HepG2 (cell line): ENCODE data around the gene REPIN1. TPM values are rescaled to one million over a fixed set of nuclear protein-coding genes. Genes with fewer than 3 reads are reported as not detected.

Experiments used
- ATAC-seq: fragments of 200-7000 bp; cut with Tn5 transposase; 3 replicates; pipeline ENCODE4 v1.9.1; 2020; ENCODE audit warnings: mild to moderate bottlenecking, moderate library complexity
- BruUV-seq: library from RNA; stranded (reverse); fragments of 400-500 nt; replicated peaks from 2 replicates; lab custom pipeline; 2021; lab: Mats Ljungman, UMichigan
- CTCF ChIA-PET: fragments of 300-600 bp; formaldehyde crosslinking; extraction: SDS; loops from one replicate; lab custom pipeline; 2021; ENCODE audit warnings: low total read pairs, inconsistent platforms, low intra/inter-chr PET ratio; lab: Yijun Ruan, JAX
- POLR2A ChIA-PET: fragments of 350-600 bp; sonication (Branson Sonifier 250); formaldehyde crosslinking; loops from one replicate; lab custom pipeline; 2020; ENCODE audit warnings: antibody characterized with exemption, inconsistent platforms; lab: Yijun Ruan, JAX
- DNase-seq: peaks from one replicate; pipeline ENCODE4 v3.0.0-alpha.2; 2015; ENCODE audit warnings: low spot score
- FAIRE-seq: peaks from 3 replicates; lab custom pipeline; 2011; peaks lifted over from hg19 to GRCh38; lab: Jason Lieb, UNC
- H2AFZ ChIP-seq: one replicate; pipeline ENCODE4 v1.6.1; 2011; ENCODE audit warnings: low read length, inconsistent platforms
- H3K27ac ChIP-seq: fragments of 300-600 bp; 3 replicates; pipeline ENCODE4 v1.8.0; 2011; ENCODE audit warnings: mixed run types, mild to moderate bottlenecking, mixed read lengths, low read length, inconsistent platforms; ENCODE audit not compliant: insufficient read depth; ENCODE audit errors: extremely low read length
- H3K27me3 ChIP-seq, 2 experiments: fragments of 200-600 bp in 1 of 2; 2 replicates in 1 of 2; 3 replicates in 1 of 2; pipeline versions ENCODE4 v1.6.0 to v1.8.0; 2011; ENCODE audit warnings: low read length in 2 of 2, mild to moderate bottlenecking in 2 of 2, moderate library complexity in 2 of 2, inconsistent platforms in 1 of 2; ENCODE audit not compliant: insufficient read depth in 2 of 2, control insufficient read depth in 1 of 2
- H3K36me3 ChIP-seq, 2 experiments: fragments of 200-600 bp in 1 of 2; replicated peaks in 1 of 2; 2 replicates in 1 of 2; 3 replicates in 1 of 2; pipeline versions ENCODE4 v1.5.1 to v1.8.0; 2011; ENCODE audit warnings: low read length in 2 of 2, inconsistent platforms in 1 of 2; ENCODE audit not compliant: insufficient read depth in 2 of 2, control insufficient read depth in 1 of 2
- H3K4me1 ChIP-seq: 2 replicates; pipeline ENCODE4 v1.5.1; 2012; ENCODE audit warnings: low read length, inconsistent platforms; ENCODE audit not compliant: insufficient read depth
- H3K4me2 ChIP-seq: 2 replicates; pipeline ENCODE4 v1.6.0; 2011; ENCODE audit warnings: low read depth, low read length, inconsistent platforms
- H3K4me3 ChIP-seq, 3 experiments: fragments of 200-600 bp in 1 of 3; sonication (generic), shearing (Covaris generic) in 1 of 3; replicated peaks in 1 of 3; 2 replicates each; pipeline ENCODE4 v1.5.1; 2011 to 2016; ENCODE audit warnings: low read length in 3 of 3, inconsistent platforms in 2 of 3, low read depth in 2 of 3, mild to moderate bottlenecking in 2 of 3, control low read depth in 1 of 3, mixed read lengths in 1 of 3; ENCODE audit not compliant: insufficient read depth in 1 of 3
- H3K79me2 ChIP-seq: one replicate; pipeline ENCODE4 v1.6.1; 2011; ENCODE audit warnings: low read length, inconsistent platforms; ENCODE audit not compliant: insufficient read depth
- H3K9ac ChIP-seq: 2 replicates; pipeline ENCODE4 v1.6.0; 2011; ENCODE audit warnings: mild to moderate bottlenecking, low read depth, low read length, inconsistent platforms; ENCODE audit not compliant: insufficient read depth
- H3K9me3 ChIP-seq: 2 replicates; pipeline ENCODE4 v1.5.1; 2012; ENCODE audit warnings: mild to moderate bottlenecking, low read length
- H4K20me1 ChIP-seq: 2 replicates; pipeline ENCODE4 v1.6.0; 2011; ENCODE audit warnings: inconsistent platforms, mild to moderate bottlenecking, low read length, moderate library complexity; ENCODE audit not compliant: insufficient read depth
- GABPB1 ChIP-seq: IDR thresholded peaks from 2 replicates; pipeline ENCODE4 v1.6.1; 2016; ENCODE audit warnings: mild to moderate bottlenecking, missing genetic modification reagents, moderate library complexity, missing compliant biosample characterization
- HMG20B ChIP-seq: conservative IDR thresholded peaks from 2 replicates; pipeline ENCODE4 v1.6.1; 2016; ENCODE audit warnings: missing genetic modification reagents, missing compliant biosample characterization
- PREB ChIP-seq: sonication (generic); formaldehyde crosslinking; IDR thresholded peaks from 2 replicates; pipeline ENCODE4 v1.4.0; 2020; ENCODE audit warnings: missing genetic modification reagents
- SAP130 ChIP-seq: IDR thresholded peaks from 2 replicates; pipeline ENCODE4 v1.6.1; 2016; ENCODE audit warnings: low read depth
- STAG1 ChIP-seq: sonication (generic); formaldehyde crosslinking; IDR thresholded peaks from 2 replicates; pipeline ENCODE4 v1.4.0; 2020; ENCODE audit warnings: missing genetic modification reagents
- ZFP37 ChIP-seq: sonication (generic); formaldehyde crosslinking; IDR thresholded peaks from 2 replicates; pipeline ENCODE4 v1.4.0; 2020; ENCODE audit warnings: missing genetic modification reagents, borderline replicate concordance
- ZFP41 ChIP-seq: sonication (generic); formaldehyde crosslinking; IDR thresholded peaks from 2 replicates; pipeline ENCODE4 v1.4.0; 2020; ENCODE audit warnings: mild to moderate bottlenecking, missing genetic modification reagents, borderline replicate concordance
- ZNF431 ChIP-seq: sonication (generic); formaldehyde crosslinking; IDR thresholded peaks from 2 replicates; pipeline ENCODE4 v1.9.0; 2022; ENCODE audit warnings: missing genetic modification reagents, low read depth, mild to moderate bottlenecking, borderline replicate concordance
- ZNF672 ChIP-seq: sonication (generic); formaldehyde crosslinking; IDR thresholded peaks from 2 replicates; pipeline ENCODE4 v1.8.1; 2022; ENCODE audit warnings: missing genetic modification reagents
- ZNF747 ChIP-seq: sonication (generic); formaldehyde crosslinking; IDR thresholded peaks from 2 replicates; pipeline ENCODE4 v1.8.1; 2023; ENCODE audit warnings: missing genetic modification reagents, mild to moderate bottlenecking, borderline replicate concordance
- WGBS: methylation state at CpG from one replicate; pipeline ENCODE4 v1.1.6; 2017; ENCODE audit warnings: low lambda C conversion rate; 5-methylcytosine and 5-hydroxymethylcytosine counted together
- in situ Hi-C: cut with HindIII; loops from 2 replicates; pipeline ENCODE4 v1.10.0; 2017; ENCODE audit warnings: low pct_unique_long_range_greater_than_20kb; ENCODE audit not compliant: extremely low pct_ligation_motif_present
- intact Hi-C: fragments of 100-400 bp; cut with micrococcal nuclease; formaldehyde crosslinking; loops from one replicate; pipeline ENCODE4 v1.10.0; 2022; ENCODE audit not compliant: unreplicated experiment
- polyA plus RNA-seq, 8 experiments: library from polyadenylated mRNA; depleted of rRNA in 3 of 8; stranded (reverse) in 7 of 8; unstranded in 1 of 8; fragments of >200 nt; fragmentation: Illumina TruSeq in 4 of 8; extraction: Trizol in 4 of 8; gene quantifications; 2 replicates each; pipeline versions ENCODE4 v1.2.1 to v1.2.3, GENCODE V29; 2011 to 2016; ENCODE audit warnings: low read depth in 4 of 8, missing spikeins in 1 of 8, mixed read lengths in 1 of 8; ENCODE audit not compliant: insufficient read depth in 1 of 8
- total RNA-seq, 5 experiments: library from RNA; depleted of rRNA; stranded (reverse); fragments of >200 nt; fragmentation: Illumina TruSeq; extraction: Trizol; gene quantifications; 2 replicates each; pipeline ENCODE4 v1.2.3, GENCODE V29; 2016; ENCODE audit warnings: low read depth in 1 of 5

Gene REPIN1
- total and polyA plus RNA-seq, 2 of the 13 experiments (the other 11 are each of a cell fraction or from before 2014, with no cell fraction given) = 69.9 to 108 TPM

- no peak for TF ChIP-seq GABPB1 (CRISPR knock-in tag)
- TF ChIP-seq, all 625 proteins: peak for 0
Observed at GRCh38 chr7:150363370-150363769, 5.3 kb upstream of the REPIN1 start (continued).

- ChIA-PET POLR2A (interaction anchor here (0.7 kb wide), 1 partner anchor 24 kb away, joined by 3 read pairs; no protein-coding TSS in a partner anchor), CTCF (no interaction called here)
- BruUV-seq = no TSS peak
- H3K4me2 ChIP-seq = no peak overlapping the region
- no peaks in the 10 kb centered on the region for H3K27me3 ChIP-seq
- in situ Hi-C loops (no loop called here), intact Hi-C loops (no loop called here)
- WGBS = 76% methylated on average over 5 of the region's 5 CpGs
- no peak overlapping the region for H3K27ac ChIP-seq
- no peak overlapping the region for H3K4me3 ChIP-seq
- peaks cover 36% of the 10 kb centered on the region for H3K4me1 ChIP-seq
- TF ChIP-seq HMG20B (CRISPR knock-in tag) (no peak), ZNF672 (CRISPR knock-in tag) (no peak), ZFP41 (CRISPR knock-in tag) (no peak), SAP130 (no peak), ZFP37 (no peak), PREB (no peak), ZNF747 (no peak), STAG1 (CRISPR knock-in tag) (no peak), ZNF431 (no peak)
- FAIRE-seq = no peak
- H3K79me2 ChIP-seq = peaks cover under 1% of the 10 kb centered on the region
- no peaks in the 10 kb centered on the region for H3K9me3 ChIP-seq
- ATAC-seq = no peak
- no peak overlapping the region for H3K9ac ChIP-seq
- no peaks in the 10 kb centered on the region for H4K20me1 ChIP-seq
- no peaks in the 10 kb centered on the region for H3K36me3 ChIP-seq
- no peak overlapping the region for H2AFZ ChIP-seq
- DNase-seq = no peak
Observed at GRCh38 chr7:150363872-150364271, 4.8 kb upstream of the REPIN1 start.
